K562 treated with DMSO at 1 percent for 48 hours (cell line): ENCODE measurements around the gene TMEM240. TPM values are rescaled to one million over a fixed set of nuclear protein-coding genes. Genes with fewer than 3 reads are reported as not detected.

Experiments used
- total RNA-seq: library from RNA; unstranded; fragments of 300-600 nt; gene quantifications from 2 replicates; pipeline ENCODE4 v1.2.3, GENCODE V29; 2022; ENCODE audit warnings: low replicate concordance; ENCODE audit errors: extremely low read depth

The TMEM240 gene
- total RNA-seq: not detected in 2 replicates

GRCh38 chr1:1540090-1540817 lies at the start of gene TMEM240:
TMEM240 (minus strand) TSS chr1:1540624; CDS start chr1:1540346, 278 bp downstream.

DNA sequence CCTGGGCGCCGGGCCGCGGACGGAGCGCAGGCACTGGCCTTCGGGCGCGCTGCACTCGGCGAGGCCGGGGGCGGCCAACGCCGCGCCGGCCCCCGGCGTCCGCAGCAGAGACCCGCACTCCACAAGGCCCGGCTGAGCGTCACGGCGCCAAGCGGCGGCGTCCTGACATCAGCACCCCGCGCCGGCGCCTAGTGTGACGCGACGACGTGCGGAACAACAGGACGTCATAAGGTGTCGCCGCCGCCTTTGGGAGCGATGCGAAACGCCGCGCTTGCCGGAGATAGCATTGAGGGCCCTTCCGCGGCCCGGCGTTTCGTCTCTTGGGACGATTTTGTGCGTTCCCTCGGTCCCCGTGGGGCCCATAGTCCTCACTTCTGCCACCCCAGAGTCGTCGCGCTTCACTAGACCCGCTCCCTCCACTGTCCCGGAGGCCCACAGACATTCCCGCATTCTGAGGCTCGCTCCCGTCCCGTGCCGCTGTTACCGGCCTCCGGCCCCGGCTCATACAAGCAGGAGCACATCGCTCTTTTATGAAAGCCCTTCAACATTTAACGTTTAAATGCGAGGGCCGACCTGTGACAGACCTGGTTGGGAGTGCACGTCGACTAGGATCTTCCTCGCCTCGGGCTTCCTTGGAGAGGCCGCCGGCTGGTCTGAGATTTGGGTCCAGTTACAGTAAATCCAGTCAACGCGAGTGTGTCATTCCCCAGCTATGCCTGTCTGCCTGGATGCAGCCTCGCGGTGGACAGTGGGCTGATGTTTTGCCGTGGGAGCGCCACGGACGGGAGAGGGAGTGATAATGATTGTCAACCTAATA lies 34.5 kb upstream of the TMEM240 start, which contains the start of gene SSU72:
Gene SSU72, minus strand, starts transcription at position 143 of the 817 bp plus-strand sequence. CDS start 306 bp downstream, outside the sequence.

GRCh38 chr1:1511533-1512285 lies 28.7 kb downstream of the TMEM240 start, which contains the start of gene ATAD3A:
ATAD3A (plus strand) TSS chr1:1512162; CDS start chr1:1512269, 107 bp downstream.

Other genes starting within 250 kb of the TMEM240 start
- 171 TPM in 1 of 2 replicates, not detected in the other for gene ACAP3, start 232.7 kb downstream of the TMEM240 start, total RNA-seq
- not detected in 2 replicates for gene PUSL1, start 232.0 kb downstream of the TMEM240 start, total RNA-seq
- gene INTS11, start 216.0 kb downstream of the TMEM240 start, total RNA-seq: not detected in 2 replicates
- not detected in 2 replicates for gene CPTP, start 215.8 kb downstream of the TMEM240 start, total RNA-seq
- gene TAS1R3, start 209.3 kb downstream of the TMEM240 start, total RNA-seq: not detected in 2 replicates
- not detected in 2 replicates for gene DVL1, start 191.2 kb downstream of the TMEM240 start, total RNA-seq
- not detected in 2 replicates for gene MXRA8, start 182.1 kb downstream of the TMEM240 start, total RNA-seq
- gene AURKAIP1, start 165.4 kb downstream of the TMEM240 start, total RNA-seq: not detected in 2 replicates
- not detected in 2 replicates for gene CCNL2, start 141.3 kb downstream of the TMEM240 start, total RNA-seq
- gene MRPL20, start 133.3 kb downstream of the TMEM240 start, total RNA-seq: not detected in 2 replicates
- not detected in 2 replicates for gene ANKRD65, start 119.3 kb downstream of the TMEM240 start, total RNA-seq
- not detected in 2 replicates for gene VWA1, start 104.9 kb downstream of the TMEM240 start, total RNA-seq
- not detected in 2 replicates for gene ATAD3C, start 90.9 kb downstream of the TMEM240 start, total RNA-seq
- not detected in 2 replicates for gene ATAD3B, start 68.9 kb downstream of the TMEM240 start, total RNA-seq
- gene ATAD3A, start 28.5 kb downstream of the TMEM240 start, total RNA-seq: 223 TPM in 1 of 2 replicates, not detected in the other
- gene SSU72, start 34.2 kb upstream of the TMEM240 start, total RNA-seq: not detected in 2 replicates
- gene FNDC10, start 59.5 kb upstream of the TMEM240 start, total RNA-seq: not detected in 2 replicates
- gene MIB2, start 74.9 kb upstream of the TMEM240 start, total RNA-seq: not detected in 2 replicates
- not detected in 2 replicates for gene MMP23B, start 91.5 kb upstream of the TMEM240 start, total RNA-seq
- gene CDK11B, start 118.4 kb upstream of the TMEM240 start, total RNA-seq: not detected in 2 replicates
- not detected in 2 replicates for gene SLC35E2B, start 152.2 kb upstream of the TMEM240 start, total RNA-seq
- not detected in 2 replicates for gene CDK11A, start 183.7 kb upstream of the TMEM240 start, total RNA-seq
- not detected in 2 replicates for gene NADK, start 237.8 kb upstream of the TMEM240 start, total RNA-seq